Measurements from ENCODE around the gene CARNS1. TPM values are rescaled to one million over a fixed set of nuclear protein-coding genes. Genes with fewer than 3 reads are reported as not detected.

The CARNS1 gene
- total and polyA plus RNA-seq, 4 donors: 0.05 to 0.19 (median 0.10) TPM

DNA sequence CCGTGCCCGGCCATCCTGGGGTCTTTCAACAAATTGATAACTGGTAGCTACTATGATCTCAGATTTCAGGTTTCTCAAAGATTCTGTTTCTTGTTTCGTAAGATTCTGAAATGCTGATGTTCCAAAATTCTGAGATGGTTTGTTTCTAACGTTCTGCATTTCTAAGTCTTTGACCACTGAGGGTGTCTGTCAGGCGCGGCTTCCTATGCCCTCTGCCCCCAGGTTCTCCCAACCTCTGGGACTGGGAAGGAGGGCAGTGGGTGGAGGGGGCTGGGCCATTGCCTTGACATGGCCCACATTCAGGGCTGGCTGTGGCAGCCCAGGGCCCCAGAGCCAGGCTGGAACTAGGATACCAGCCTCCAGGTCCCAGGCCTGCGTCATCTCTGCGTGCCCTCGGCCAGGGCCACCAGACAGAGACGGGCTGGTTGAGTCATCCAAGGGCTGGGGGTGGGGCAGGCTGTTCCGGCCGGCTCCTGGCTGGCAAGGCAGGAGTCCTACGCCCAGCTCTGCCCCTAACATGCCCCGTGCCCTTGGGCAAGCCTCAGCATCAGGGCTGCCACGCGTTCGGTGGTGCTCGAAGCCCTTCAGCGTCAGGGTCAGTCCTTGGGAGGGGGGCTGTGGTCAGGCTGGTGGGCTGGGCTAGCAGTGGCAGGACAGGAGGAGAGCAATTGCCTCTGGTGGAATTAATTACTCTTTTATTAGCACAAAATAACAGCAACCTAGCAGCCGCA is 48.4 kb downstream of the CARNS1 start:
- no peak for DNase-seq (ENCODE audit: low spot score)
- TF ChIP-seq, protein P1, sequence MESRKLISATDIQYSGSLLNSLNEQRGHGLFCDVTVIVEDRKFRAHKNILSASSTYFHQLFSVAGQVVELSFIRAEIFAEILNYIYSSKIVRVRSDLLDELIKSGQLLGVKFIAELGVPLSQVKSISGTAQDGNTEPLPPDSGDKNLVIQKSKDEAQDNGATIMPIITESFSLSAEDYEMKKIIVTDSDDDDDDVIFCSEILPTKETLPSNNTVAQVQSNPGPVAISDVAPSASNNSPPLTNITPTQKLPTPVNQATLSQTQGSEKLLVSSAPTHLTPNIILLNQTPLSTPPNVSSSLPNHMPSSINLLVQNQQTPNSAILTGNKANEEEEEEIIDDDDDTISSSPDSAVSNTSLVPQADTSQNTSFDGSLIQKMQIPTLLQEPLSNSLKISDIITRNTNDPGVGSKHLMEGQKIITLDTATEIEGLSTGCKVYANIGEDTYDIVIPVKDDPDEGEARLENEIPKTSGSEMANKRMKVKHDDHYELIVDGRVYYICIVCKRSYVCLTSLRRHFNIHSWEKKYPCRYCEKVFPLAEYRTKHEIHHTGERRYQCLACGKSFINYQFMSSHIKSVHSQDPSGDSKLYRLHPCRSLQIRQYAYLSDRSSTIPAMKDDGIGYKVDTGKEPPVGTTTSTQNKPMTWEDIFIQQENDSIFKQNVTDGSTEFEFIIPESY (IDR thresholded peaks at IDR 0.05): no peak
- peak in 1 of 2 donors; percentile 78 for TF ChIP-seq JUND (IDR thresholded peaks at IDR 0.05)
- TF ChIP-seq, protein P2, sequence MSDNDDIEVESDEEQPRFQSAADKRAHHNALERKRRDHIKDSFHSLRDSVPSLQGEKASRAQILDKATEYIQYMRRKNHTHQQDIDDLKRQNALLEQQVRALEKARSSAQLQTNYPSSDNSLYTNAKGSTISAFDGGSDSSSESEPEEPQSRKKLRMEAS (IDR thresholded peaks at IDR 0.05): no peak
- TF ChIP-seq, protein P3, sequence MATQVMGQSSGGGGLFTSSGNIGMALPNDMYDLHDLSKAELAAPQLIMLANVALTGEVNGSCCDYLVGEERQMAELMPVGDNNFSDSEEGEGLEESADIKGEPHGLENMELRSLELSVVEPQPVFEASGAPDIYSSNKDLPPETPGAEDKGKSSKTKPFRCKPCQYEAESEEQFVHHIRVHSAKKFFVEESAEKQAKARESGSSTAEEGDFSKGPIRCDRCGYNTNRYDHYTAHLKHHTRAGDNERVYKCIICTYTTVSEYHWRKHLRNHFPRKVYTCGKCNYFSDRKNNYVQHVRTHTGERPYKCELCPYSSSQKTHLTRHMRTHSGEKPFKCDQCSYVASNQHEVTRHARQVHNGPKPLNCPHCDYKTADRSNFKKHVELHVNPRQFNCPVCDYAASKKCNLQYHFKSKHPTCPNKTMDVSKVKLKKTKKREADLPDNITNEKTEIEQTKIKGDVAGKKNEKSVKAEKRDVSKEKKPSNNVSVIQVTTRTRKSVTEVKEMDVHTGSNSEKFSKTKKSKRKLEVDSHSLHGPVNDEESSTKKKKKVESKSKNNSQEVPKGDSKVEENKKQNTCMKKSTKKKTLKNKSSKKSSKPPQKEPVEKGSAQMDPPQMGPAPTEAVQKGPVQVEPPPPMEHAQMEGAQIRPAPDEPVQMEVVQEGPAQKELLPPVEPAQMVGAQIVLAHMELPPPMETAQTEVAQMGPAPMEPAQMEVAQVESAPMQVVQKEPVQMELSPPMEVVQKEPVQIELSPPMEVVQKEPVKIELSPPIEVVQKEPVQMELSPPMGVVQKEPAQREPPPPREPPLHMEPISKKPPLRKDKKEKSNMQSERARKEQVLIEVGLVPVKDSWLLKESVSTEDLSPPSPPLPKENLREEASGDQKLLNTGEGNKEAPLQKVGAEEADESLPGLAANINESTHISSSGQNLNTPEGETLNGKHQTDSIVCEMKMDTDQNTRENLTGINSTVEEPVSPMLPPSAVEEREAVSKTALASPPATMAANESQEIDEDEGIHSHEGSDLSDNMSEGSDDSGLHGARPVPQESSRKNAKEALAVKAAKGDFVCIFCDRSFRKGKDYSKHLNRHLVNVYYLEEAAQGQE (IDR thresholded peaks at IDR 0.05): no peak
- 69% methylated on average over 20 of the region's 20 CpGs for WGBS
- Histone ChIP-seq H3K4me3 (ENCODE audit: low read depth in 1 of 3, low read length in 3 of 3) (peak overlapping the region in 2 of 3 donors; percentile 26 to 82), H3K27me3 (ENCODE audit: control insufficient read depth in 4 of 4, insufficient read depth in 4 of 4, low read length in 3 of 4) (no peaks in the 10 kb centered on the region), H3K4me1 (ENCODE audit: control insufficient read depth in 4 of 4, insufficient read depth in 4 of 4, low read length in 3 of 4) (peaks cover 19 to 40% (median 30%) of the 10 kb centered on the region in 4 donors), H3K9me3 (ENCODE audit: control insufficient read depth in 4 of 4, low read length in 3 of 4) (no peaks in the 10 kb centered on the region), H3K36me3 (ENCODE audit: control insufficient read depth in 4 of 4, insufficient read depth in 3 of 4, low read depth in 1 of 4, low read length in 3 of 4) (no peaks in the 10 kb centered on the region), H3K27ac (ENCODE audit: low read depth in 1 of 2, low read length in 2 of 2) (peak overlapping the region; percentile 73 to 95), H3K9ac (ENCODE audit: low read depth in 1 of 2, low read length in 2 of 2) (no peak overlapping the region)

DNA sequence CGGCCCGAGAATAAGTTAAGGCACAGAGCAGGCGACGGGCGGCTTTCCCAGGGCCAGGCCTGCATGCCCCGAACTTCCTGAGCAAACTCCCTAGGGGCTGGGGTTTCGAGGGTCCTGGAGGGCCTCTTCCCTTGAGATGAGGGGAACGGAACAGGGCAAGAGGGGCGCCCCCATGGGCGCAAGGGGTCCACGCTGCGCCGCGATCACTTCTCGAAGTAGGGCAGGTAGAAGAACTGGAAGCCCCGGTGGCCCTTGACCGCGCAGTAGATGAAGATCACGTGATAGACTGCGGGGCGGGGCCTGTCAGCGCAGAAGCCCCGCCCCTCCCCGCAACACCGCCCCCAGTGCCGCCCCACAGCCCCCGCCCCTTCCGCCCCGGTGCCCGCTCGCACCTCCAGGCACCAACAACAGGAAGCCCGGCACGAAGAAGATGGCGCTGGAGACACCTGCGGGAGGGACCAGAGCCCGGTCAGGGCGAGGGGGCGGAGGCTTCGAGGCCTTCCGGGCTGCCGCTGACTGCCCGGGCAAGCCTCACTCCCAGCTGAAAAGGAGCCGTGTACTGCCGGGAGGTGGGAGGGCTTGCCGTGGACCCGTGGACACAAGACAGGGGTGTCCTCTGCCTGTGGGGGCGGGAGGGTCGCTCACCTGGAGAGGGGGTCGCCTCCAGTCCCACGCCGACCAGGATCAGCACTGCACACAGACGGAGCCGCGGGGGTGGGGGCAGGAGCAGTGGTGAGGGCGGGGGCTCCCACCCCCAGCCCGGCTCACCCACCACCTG is 49.1 kb downstream of the CARNS1 start:
- WGBS: 9% methylated on average over 56 of the region's 56 CpGs
- Histone ChIP-seq H3K9me3 (ENCODE audit: control insufficient read depth in 4 of 4, low read length in 3 of 4) (no peaks in the 10 kb centered on the region), H3K27ac (ENCODE audit: low read depth in 1 of 2, low read length in 2 of 2) (peak overlapping the region; percentile 73 to 95), H3K4me3 (ENCODE audit: low read depth in 1 of 3, low read length in 3 of 3) (peak overlapping the region; percentile 72 to 82 (median 81)), H3K36me3 (ENCODE audit: control insufficient read depth in 4 of 4, insufficient read depth in 3 of 4, low read depth in 1 of 4, low read length in 3 of 4) (no peaks in the 10 kb centered on the region), H3K4me1 (ENCODE audit: control insufficient read depth in 4 of 4, insufficient read depth in 4 of 4, low read length in 3 of 4) (peaks cover 19 to 42% (median 31%) of the 10 kb centered on the region in 4 donors), H3K27me3 (ENCODE audit: control insufficient read depth in 4 of 4, insufficient read depth in 4 of 4, low read length in 3 of 4) (no peaks in the 10 kb centered on the region), H3K9ac (ENCODE audit: low read depth in 1 of 2, low read length in 2 of 2) (peak overlapping the region; percentile 22 to 69)
- peak; percentile 94 for DNase-seq (ENCODE audit: low spot score)
- TF ChIP-seq YY1 (IDR thresholded peaks at IDR 0.05) (peak; percentile 94), FOXA2 (IDR thresholded peaks at IDR 0.05) (no peak), GABPA (IDR thresholded peaks at IDR 0.05 in 1 of 2, conservative IDR thresholded peaks at IDR 0.05 in 1 of 2) (peak in 1 of 2 donors; percentile 69), SP1 (IDR thresholded peaks at IDR 0.05) (peak; percentile 14), NR2F2 (IDR thresholded peaks at IDR 0.05) (peak; percentile 34), HNF4A (conservative IDR thresholded peaks at IDR 0.05) (no peak), RAD21 (IDR thresholded peaks at IDR 0.05) (peak in 1 of 2 donors; percentile 24)
- TF ChIP-seq, protein P3 (IDR thresholded peaks at IDR 0.05): peak; percentile 46
- TF ChIP-seq, protein P2 (IDR thresholded peaks at IDR 0.05): no peak

All from liver (tissue), 9 donors.